Measurements from ENCODE around the gene RPS15. TPM values are rescaled to one million over a fixed set of nuclear protein-coding genes. Genes with fewer than 3 reads are reported as not detected.

The RPS15 gene
- polyA plus RNA-seq, 2 donors, result 2,888 to 3,260 TPM

Other genes starting within 250 kb of the RPS15 start
- 10 to 100 TPM; 38.8 to 61.4 TPM for gene STK11, start 232.6 kb upstream of the RPS15 start, polyA plus RNA-seq
- gene CBARP, start 200.4 kb upstream of the RPS15 start, polyA plus RNA-seq, result 1 to 10 TPM in 1 of 2 donors, under 1 TPM in 1; 0.95 to 1.3 TPM
- gene ATP5F1D, start 196.6 kb upstream of the RPS15 start, polyA plus RNA-seq, result 100 to 1,000 TPM; 234 to 289 TPM
- 10 to 100 TPM; 36.4 to 38.7 TPM for gene MIDN, start 189.8 kb upstream of the RPS15 start, polyA plus RNA-seq
- gene CIRBP, start 169.1 kb upstream of the RPS15 start, polyA plus RNA-seq, result 100 to 1,000 TPM; 231 to 265 TPM
- 10 to 100 TPM; 45.8 to 46.7 TPM for gene FAM174C, start 162.9 kb upstream of the RPS15 start, polyA plus RNA-seq
- gene EFNA2, start 152.5 kb upstream of the RPS15 start, polyA plus RNA-seq, result under 1 TPM; 0.18 to 0.39 TPM
- gene NDUFS7, start 54.5 kb upstream of the RPS15 start, polyA plus RNA-seq, result 100 to 1,000 TPM; 106 to 160 TPM
- 10 to 100 TPM; 10.9 to 18.4 TPM for gene GAMT, start 36.9 kb upstream of the RPS15 start, polyA plus RNA-seq
- gene DAZAP1, start 30.8 kb upstream of the RPS15 start, polyA plus RNA-seq, result 10 to 100 TPM; 64.9 to 75.3 TPM
- gene APC2, start 11.7 kb downstream of the RPS15 start, polyA plus RNA-seq, result under 1 TPM; 0.02 to 0.10 TPM
- gene C19orf25, start 40.8 kb downstream of the RPS15 start, polyA plus RNA-seq, result 10 to 100 TPM; 17.8 to 28.1 TPM
- 1 to 10 TPM; 1.9 to 4.0 TPM for gene PCSK4, start 52.0 kb downstream of the RPS15 start, polyA plus RNA-seq
- gene REEP6, start 52.8 kb downstream of the RPS15 start, polyA plus RNA-seq, result 10 to 100 TPM; 10.1 to 14.4 TPM
- gene ADAMTSL5, start 74.6 kb downstream of the RPS15 start, polyA plus RNA-seq, result 10 to 100 TPM; 10.9 to 13.0 TPM
- under 1 TPM; 0.13 to 0.53 TPM for gene PLK5, start 85.7 kb downstream of the RPS15 start, polyA plus RNA-seq
- gene MEX3D, start 129.9 kb downstream of the RPS15 start, polyA plus RNA-seq, result 1 to 10 TPM; 2.8 to 8.4 TPM
- gene MBD3, start 154.5 kb downstream of the RPS15 start, polyA plus RNA-seq, result 10 to 100 TPM; 50.0 to 72.8 TPM
- 100 to 1,000 TPM in 1 of 2 donors, 10 to 100 TPM in 1; 70.5 to 105 TPM for gene UQCR11, start 167.1 kb downstream of the RPS15 start, polyA plus RNA-seq
- gene TCF3, start 214.2 kb downstream of the RPS15 start, polyA plus RNA-seq, result 10 to 100 TPM; 23.1 to 27.1 TPM

Measured in esophagus (tissue), 2 donors.